ENCODE measurements around the gene SEC31A.

DNA sequence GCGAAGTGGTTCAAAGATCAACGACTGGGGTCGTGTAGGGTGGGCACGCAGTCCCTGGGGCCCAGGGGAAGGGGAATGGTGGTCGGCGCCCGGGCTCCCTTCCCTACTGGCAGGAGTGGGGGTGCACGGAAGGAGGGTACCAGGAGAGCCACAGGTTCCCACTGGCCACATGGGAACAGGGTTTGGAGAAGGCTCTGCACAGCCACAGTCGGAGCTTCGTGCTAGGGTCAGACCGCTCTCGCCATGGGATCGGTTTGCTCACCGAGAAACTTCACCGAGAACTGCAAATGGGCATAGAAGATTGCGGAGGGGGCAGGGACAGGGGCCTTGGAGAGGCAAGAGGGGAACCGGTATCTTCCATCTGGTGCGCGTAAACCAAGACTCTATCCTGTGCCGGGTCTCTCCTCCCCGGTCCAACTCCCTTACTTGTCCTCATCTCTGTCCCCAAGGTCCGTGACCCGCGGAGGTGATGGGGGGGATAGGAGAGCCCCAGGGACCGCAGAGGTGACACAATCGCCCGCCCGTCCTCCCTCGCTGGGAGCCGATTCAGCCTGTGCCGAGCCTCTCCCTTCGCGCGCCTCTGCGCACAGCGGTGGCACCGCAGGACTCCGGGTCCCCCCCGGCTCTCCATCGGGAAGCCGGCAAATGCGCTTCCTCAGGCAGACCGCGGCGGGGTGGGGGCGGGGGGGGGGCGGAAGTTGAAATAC, 93.4 kb downstream of the SEC31A start:
- no peak for TF ChIP-seq CTCF (IDR thresholded peaks at IDR 0.05; ENCODE audit: insufficient read depth, low read length)
- TF ChIP-seq, protein P1, sequence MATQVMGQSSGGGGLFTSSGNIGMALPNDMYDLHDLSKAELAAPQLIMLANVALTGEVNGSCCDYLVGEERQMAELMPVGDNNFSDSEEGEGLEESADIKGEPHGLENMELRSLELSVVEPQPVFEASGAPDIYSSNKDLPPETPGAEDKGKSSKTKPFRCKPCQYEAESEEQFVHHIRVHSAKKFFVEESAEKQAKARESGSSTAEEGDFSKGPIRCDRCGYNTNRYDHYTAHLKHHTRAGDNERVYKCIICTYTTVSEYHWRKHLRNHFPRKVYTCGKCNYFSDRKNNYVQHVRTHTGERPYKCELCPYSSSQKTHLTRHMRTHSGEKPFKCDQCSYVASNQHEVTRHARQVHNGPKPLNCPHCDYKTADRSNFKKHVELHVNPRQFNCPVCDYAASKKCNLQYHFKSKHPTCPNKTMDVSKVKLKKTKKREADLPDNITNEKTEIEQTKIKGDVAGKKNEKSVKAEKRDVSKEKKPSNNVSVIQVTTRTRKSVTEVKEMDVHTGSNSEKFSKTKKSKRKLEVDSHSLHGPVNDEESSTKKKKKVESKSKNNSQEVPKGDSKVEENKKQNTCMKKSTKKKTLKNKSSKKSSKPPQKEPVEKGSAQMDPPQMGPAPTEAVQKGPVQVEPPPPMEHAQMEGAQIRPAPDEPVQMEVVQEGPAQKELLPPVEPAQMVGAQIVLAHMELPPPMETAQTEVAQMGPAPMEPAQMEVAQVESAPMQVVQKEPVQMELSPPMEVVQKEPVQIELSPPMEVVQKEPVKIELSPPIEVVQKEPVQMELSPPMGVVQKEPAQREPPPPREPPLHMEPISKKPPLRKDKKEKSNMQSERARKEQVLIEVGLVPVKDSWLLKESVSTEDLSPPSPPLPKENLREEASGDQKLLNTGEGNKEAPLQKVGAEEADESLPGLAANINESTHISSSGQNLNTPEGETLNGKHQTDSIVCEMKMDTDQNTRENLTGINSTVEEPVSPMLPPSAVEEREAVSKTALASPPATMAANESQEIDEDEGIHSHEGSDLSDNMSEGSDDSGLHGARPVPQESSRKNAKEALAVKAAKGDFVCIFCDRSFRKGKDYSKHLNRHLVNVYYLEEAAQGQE (IDR thresholded peaks at IDR 0.05; ENCODE audit: insufficient replicate concordance, low read depth), result no peak

Data from HL-60 (cell line).